HCT116 (cell line): ENCODE data around the gene CYP3A4. TPM values are rescaled to one million over a fixed set of nuclear protein-coding genes. Genes with fewer than 3 reads are reported as not detected.
A peak's percentile ranks its signal among the peaks of the same experiment; 100 is the strongest.

Experiments used
- ATAC-seq: fragments of 200-7000 bp; cut with Tn5 transposase; 2 replicates; pipeline ENCODE4 v1.9.1; 2020; ENCODE audit warnings: mild to moderate bottlenecking, moderate library complexity
- BruUV-seq: library from RNA; stranded (reverse); fragments of 400-500 nt; replicated peaks from 2 replicates; lab custom pipeline; 2021; lab: Mats Ljungman, UMichigan
- CTCF ChIA-PET: fragments of 300-600 bp; sonication (Branson Sonifier 250); formaldehyde crosslinking; loops from one replicate; lab custom pipeline; 2021; ENCODE audit warnings: antibody characterized with exemption; lab: Charles Lee
- POLR2A ChIA-PET: fragments of 300-600, 350-600 bp; sonication (Branson Sonifier 250); formaldehyde crosslinking; loops from one replicate; lab custom pipeline; 2021; ENCODE audit warnings: antibody characterized with exemption; lab: Charles Lee
- RAD21 ChIA-PET, 2 experiments: fragments of 300-600 bp; sonication (Branson Sonifier 250); formaldehyde crosslinking; loops; one replicate each; lab custom pipeline; 2023; ENCODE audit warnings: low total read pairs in 2 of 2; ENCODE audit not compliant: uncharacterized antibody in 2 of 2, unreplicated experiment in 2 of 2, low non-redundant PET in 1 of 2; lab: Charles Lee
- DNase-seq: peaks from one replicate; pipeline ENCODE4 v3.0.0-alpha.2; 2010; ENCODE audit warnings: low read depth, low spot score
- H2AFZ ChIP-seq: fragments of 200-600 bp; shearing (Covaris generic), sonication (generic); 2 replicates; pipeline ENCODE4 v1.6.1; 2017; ENCODE audit warnings: low read depth, mixed run types, mixed read lengths, antibody characterized with exemption, low read length; ENCODE audit not compliant: poor library complexity, severe bottlenecking
- H3K27ac ChIP-seq: 2 replicates; pipeline ENCODE4 v1.5.1; 2012; ENCODE audit warnings: low read depth, low read length
- H3K27me3 ChIP-seq: fragments of 200-600 bp; sonication (generic); 2 replicates; pipeline ENCODE4 v1.6.1; 2016; ENCODE audit warnings: mixed run types, low read length, mixed read lengths; ENCODE audit not compliant: insufficient read depth
- H3K36me3 ChIP-seq, 2 experiments: fragments of 200-500 bp in 1 of 2; fragments of 200-600 bp in 1 of 2; sonication (Bioruptor generic) in 1 of 2; sonication (generic) in 1 of 2; 2 replicates each; pipeline versions ENCODE4 v1.5.1 to v1.6.1; 2014 to 2016; ENCODE audit warnings: low read length in 2 of 2, inconsistent platforms in 1 of 2, mixed read lengths in 1 of 2, mixed run types in 1 of 2; ENCODE audit not compliant: insufficient read depth in 2 of 2, control insufficient read depth in 1 of 2
- H3K4me1 ChIP-seq, 2 experiments: fragments of 200-600 bp in 1 of 2; sonication (generic) in 1 of 2; 2 replicates each; pipeline versions ENCODE4 v1.5.1 to v1.6.1; 2012 to 2017; ENCODE audit warnings: low read length in 2 of 2, inconsistent platforms in 1 of 2, mild to moderate bottlenecking in 1 of 2, mixed read lengths in 1 of 2, mixed run types in 1 of 2, moderate library complexity in 1 of 2; ENCODE audit not compliant: insufficient read depth in 2 of 2, control insufficient read depth in 1 of 2
- H3K4me2 ChIP-seq: fragments of 200-600 bp; sonication (generic); 2 replicates; pipeline ENCODE4 v1.6.1; 2017; ENCODE audit warnings: mixed run types, low read length, mixed read lengths
- H3K4me3 ChIP-seq, 2 experiments: fragments of 200-600 bp in 1 of 2; sonication (generic) in 1 of 2; replicated peaks in 1 of 2; 2 replicates each; pipeline ENCODE4 v1.5.1; 2011 to 2016; ENCODE audit warnings: low read length in 2 of 2, control low read depth in 1 of 2, low read depth in 1 of 2, mild to moderate bottlenecking in 1 of 2, mixed read lengths in 1 of 2, mixed run types in 1 of 2
- H3K79me2 ChIP-seq: fragments of 200-600 bp; sonication (generic); 2 replicates; pipeline ENCODE4 v1.6.1; 2017; ENCODE audit warnings: mild to moderate bottlenecking, mixed run types, low read length, moderate library complexity, mixed read lengths; ENCODE audit not compliant: insufficient read depth
- H3K9ac ChIP-seq: fragments of 200-600 bp; sonication (generic); 2 replicates; pipeline ENCODE4 v1.6.1; 2016; ENCODE audit warnings: low read length, mixed read lengths
- H3K9me2 ChIP-seq: fragments of 200-600 bp; sonication (generic), shearing (Covaris generic); 2 replicates; pipeline ENCODE4 v1.6.1; 2017; ENCODE audit warnings: mixed run types, mild to moderate bottlenecking, moderate library complexity; ENCODE audit not compliant: insufficient read depth
- H3K9me3 ChIP-seq, 2 experiments: fragments of 200-500 bp in 1 of 2; fragments of 200-600 bp in 1 of 2; sonication (Bioruptor generic) in 1 of 2; sonication (generic) in 1 of 2; 2 replicates each; pipeline ENCODE4 v1.6.1; 2014 to 2017; ENCODE audit warnings: low read length in 2 of 2, mixed read lengths in 2 of 2, inconsistent platforms in 1 of 2, low read depth in 1 of 2, mild to moderate bottlenecking in 1 of 2, mixed run types in 1 of 2, moderate library complexity in 1 of 2; ENCODE audit not compliant: control insufficient read depth in 1 of 2, insufficient read depth in 1 of 2
- H4K20me1 ChIP-seq: fragments of 200-600 bp; sonication (generic), shearing (Covaris generic); 2 replicates; pipeline ENCODE4 v1.6.1; 2017; ENCODE audit warnings: mixed run types, mild to moderate bottlenecking, moderate library complexity; ENCODE audit not compliant: insufficient read depth
- CBX3 ChIP-seq: IDR thresholded peaks from 2 replicates; pipeline ENCODE4 v1.6.1; 2012; ENCODE audit warnings: low read depth
- CTCF ChIP-seq, 3 experiments: fragments of 200-600 bp in 1 of 3; sonication (generic) in 1 of 3; IDR thresholded peaks in 2 of 3; conservative IDR thresholded peaks in 1 of 3; 2 replicates each; pipeline ENCODE4 v1.5.1; 2012 to 2017; ENCODE audit warnings: low read depth in 2 of 3, low read length in 2 of 3, antibody characterized with exemption in 1 of 3, borderline replicate concordance in 1 of 3, control low read depth in 1 of 3, mild to moderate bottlenecking in 1 of 3, mixed read lengths in 1 of 3, mixed run types in 1 of 3, moderate library complexity in 1 of 3; ENCODE audit not compliant: insufficient read depth in 1 of 3
- ELF1 ChIP-seq: IDR thresholded peaks from 2 replicates; pipeline ENCODE4 v1.6.1; 2012; ENCODE audit warnings: low read depth, borderline replicate concordance
- EZH2 ChIP-seq: fragments of 200-600 bp; sonication (generic); IDR thresholded peaks from 2 replicates; pipeline ENCODE4 v1.6.1; 2017; ENCODE audit warnings: antibody characterized with exemption, mixed run types
- EZH2phosphoT487 ChIP-seq: fragments of 200-600 bp; IDR thresholded peaks from 2 replicates; pipeline ENCODE4 v1.6.1; 2018; ENCODE audit warnings: antibody characterized with exemption, borderline replicate concordance
- FOSL1 ChIP-seq: IDR thresholded peaks from 2 replicates; pipeline ENCODE4 v1.6.1; 2012; ENCODE audit warnings: low read depth
- JUND ChIP-seq: IDR thresholded peaks from 2 replicates; pipeline ENCODE4 v1.6.1; 2012
- POLR2A ChIP-seq: IDR thresholded peaks from 2 replicates; pipeline ENCODE4 v1.7.0; 2011; ENCODE audit warnings: borderline replicate concordance; ENCODE audit not compliant: insufficient read depth, insufficient read length; ENCODE audit errors: extremely low read depth
- POLR2AphosphoS5 ChIP-seq: IDR thresholded peaks from 2 replicates; pipeline ENCODE4 v1.6.1; 2011; ENCODE audit warnings: mild to moderate bottlenecking, low read depth, low read length, moderate library complexity
- RAD21 ChIP-seq: IDR thresholded peaks from 2 replicates; pipeline ENCODE4 v1.6.1; 2012; ENCODE audit warnings: low read depth, mild to moderate bottlenecking
- SIN3A ChIP-seq: IDR thresholded peaks from 2 replicates; pipeline ENCODE4 v1.6.1; 2012; ENCODE audit warnings: low read depth
- SP1 ChIP-seq: IDR thresholded peaks from 2 replicates; pipeline ENCODE4 v1.6.1; 2012; ENCODE audit warnings: low read depth
- SRF ChIP-seq: IDR thresholded peaks from 2 replicates; pipeline ENCODE4 v1.6.1; 2012; ENCODE audit warnings: low read depth
- TCF7L2 ChIP-seq: IDR thresholded peaks from 2 replicates; pipeline ENCODE4 v1.7.0; 2011; ENCODE audit warnings: borderline replicate concordance, inconsistent platforms; ENCODE audit not compliant: insufficient read depth, insufficient read length; ENCODE audit errors: extremely low read depth
- YY1 ChIP-seq: IDR thresholded peaks from 2 replicates; pipeline ENCODE4 v1.6.1; 2011; ENCODE audit warnings: low read length, low read depth, moderate library complexity, mild to moderate bottlenecking; ENCODE audit not compliant: insufficient replicate concordance; ENCODE audit errors: extremely low read depth
- ZFX ChIP-seq: fragments of 450-650 bp; IDR thresholded peaks from 2 replicates; pipeline ENCODE4 v1.6.1; 2017
- intact Hi-C: fragments of 100-400 bp; cut with micrococcal nuclease; formaldehyde crosslinking; loops from 2 replicates; pipeline ENCODE4 v1.10.0; 2022
- total RNA-seq: library from RNA; stranded (reverse); gene quantifications from one replicate; pipeline ENCODE4 v1.2.1, GENCODE V29; 2021; ENCODE audit not compliant: unreplicated experiment
- TF ChIP-seq, protein P1 (sequence below): IDR thresholded peaks from 2 replicates; pipeline ENCODE4 v1.6.1; 2012
- TF ChIP-seq, protein P2 (sequence below): IDR thresholded peaks from 2 replicates; pipeline ENCODE4 v1.6.1; 2012

Gene CYP3A4
- total RNA-seq, 1 experiment from 2014 or later: 0.25 TPM

GRCh38 chr7:99755085-99755484, 28.9 kb downstream of the CYP3A4 start:
- H3K9me3 ChIP-seq: no peaks in the 10 kb centered on the region
- intact Hi-C loops: no loop called here
- ATAC-seq (no peak), DNase-seq (no peak)
- H3K36me3 ChIP-seq: no peaks in the 10 kb centered on the region
- no peak overlapping the region for H2AFZ ChIP-seq
- no TSS peak for BruUV-seq
- H3K4me3 ChIP-seq: no peak overlapping the region
- TF ChIP-seq ELF1 (no peak), POLR2A (no peak), EZH2 (no peak), POLR2AphosphoS5 (no peak), SRF (no peak), CBX3 (no peak), SIN3A (no peak), CTCF (IDR thresholded peaks at IDR 0.05 in 2 of 3, conservative IDR thresholded peaks at IDR 0.05 in 1 of 3; ENCODE audit: borderline replicate concordance in 1 of 3, insufficient read depth in 1 of 3, low read depth in 2 of 3, low read length in 2 of 3) (no peak)
- TF ChIP-seq, protein P1, sequence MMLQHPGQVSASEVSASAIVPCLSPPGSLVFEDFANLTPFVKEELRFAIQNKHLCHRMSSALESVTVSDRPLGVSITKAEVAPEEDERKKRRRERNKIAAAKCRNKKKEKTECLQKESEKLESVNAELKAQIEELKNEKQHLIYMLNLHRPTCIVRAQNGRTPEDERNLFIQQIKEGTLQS: no peak
- H3K4me1 ChIP-seq: peaks cover 15 to 23% of the 10 kb centered on the region in 2 experiments
- ChIA-PET POLR2A (no interaction called here), RAD21 (no interaction called here), CTCF (no interaction called here)
- no peak overlapping the region for H3K27ac ChIP-seq
- no peaks in the 10 kb centered on the region for H3K9me2 ChIP-seq
- H4K20me1 ChIP-seq: no peaks in the 10 kb centered on the region
- no peak overlapping the region for H3K9ac ChIP-seq
- H3K4me2 ChIP-seq: no peak overlapping the region
- H3K79me2 ChIP-seq: no peaks in the 10 kb centered on the region
- no peaks in the 10 kb centered on the region for H3K27me3 ChIP-seq

DNA sequence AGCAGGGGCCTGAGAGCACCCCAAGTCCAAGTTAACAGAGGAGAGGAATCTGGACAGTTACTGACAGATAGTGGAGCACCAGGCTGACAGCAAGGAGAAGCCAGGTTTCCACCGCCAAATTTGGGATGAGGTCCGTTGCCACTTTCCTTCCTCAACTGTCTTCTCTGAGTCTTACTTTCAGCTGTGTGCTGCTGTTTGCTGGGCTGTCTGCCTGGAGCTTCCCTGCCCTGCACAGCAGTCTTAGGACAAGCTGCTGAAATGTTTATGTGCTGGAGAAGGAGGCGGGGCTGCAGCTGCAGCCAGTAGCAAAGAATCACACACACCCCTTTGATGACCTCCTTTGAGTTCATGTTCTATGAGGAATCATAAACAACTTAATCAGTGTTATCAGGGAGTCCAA, 31.6 kb downstream of the CYP3A4 start:
- H3K27ac ChIP-seq: no peak overlapping the region
- no peak overlapping the region for H3K9ac ChIP-seq
- no peak overlapping the region for H3K4me3 ChIP-seq
- peak overlapping the region; percentile 24 for H2AFZ ChIP-seq
- RAD21 ChIA-PET: no interaction called here
- H3K4me2 ChIP-seq: peak overlapping the region; percentile 77
- H3K9me2 ChIP-seq: no peaks in the 10 kb centered on the region
- H4K20me1 ChIP-seq: no peaks in the 10 kb centered on the region
- CTCF ChIA-PET: no interaction called here
- H3K4me1 ChIP-seq: peaks cover 15 to 32% of the 10 kb centered on the region in 2 experiments
- POLR2A ChIA-PET: interaction anchor here (0.5 kb wide), 1 partner anchor 281 kb away, joined by 5 read pairs; no protein-coding TSS in a partner anchor
- intact Hi-C loops: no loop called here
- no peaks in the 10 kb centered on the region for H3K27me3 ChIP-seq
- ATAC-seq (peak; percentile 26; the same call in 1 of the 2 replicates), DNase-seq (no peak)
- H3K79me2 ChIP-seq: no peaks in the 10 kb centered on the region
- no peaks in the 10 kb centered on the region for H3K9me3 ChIP-seq
- H3K36me3 ChIP-seq: no peaks in the 10 kb centered on the region
- BruUV-seq: no TSS peak
- no peak for TF ChIP-seq TCF7L2
- TF ChIP-seq, protein P2, sequence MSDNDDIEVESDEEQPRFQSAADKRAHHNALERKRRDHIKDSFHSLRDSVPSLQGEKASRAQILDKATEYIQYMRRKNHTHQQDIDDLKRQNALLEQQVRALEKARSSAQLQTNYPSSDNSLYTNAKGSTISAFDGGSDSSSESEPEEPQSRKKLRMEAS: no peak
- no peak for TF ChIP-seq ELF1
- no peak for TF ChIP-seq POLR2A
- no peak for TF ChIP-seq RAD21
- TF ChIP-seq SP1: no peak
- no peak for TF ChIP-seq FOSL1
- TF ChIP-seq JUND: no peak
- no peak for TF ChIP-seq CTCF (IDR thresholded peaks at IDR 0.05 in 2 of 3, conservative IDR thresholded peaks at IDR 0.05 in 1 of 3; ENCODE audit: borderline replicate concordance in 1 of 3, insufficient read depth in 1 of 3, low read depth in 2 of 3, low read length in 2 of 3)
- no peak for TF ChIP-seq EZH2phosphoT487
- no peak for TF ChIP-seq ZFX
- TF ChIP-seq YY1: no peak
- no peak for TF ChIP-seq SIN3A
